Stimulated activated CD4-positive, alpha-beta T cell treated with anti-CD3 and anti-CD28 coated beads, Interleukin-4, amount 100 ng/mL, for 1 hour (primary cell): ENCODE data around the gene CDH15.

Experiments
- DNase-seq: peaks from one replicate; pipeline ENCODE4 v3.0.0-alpha.2; 2020

CDH15 gene

DNA sequence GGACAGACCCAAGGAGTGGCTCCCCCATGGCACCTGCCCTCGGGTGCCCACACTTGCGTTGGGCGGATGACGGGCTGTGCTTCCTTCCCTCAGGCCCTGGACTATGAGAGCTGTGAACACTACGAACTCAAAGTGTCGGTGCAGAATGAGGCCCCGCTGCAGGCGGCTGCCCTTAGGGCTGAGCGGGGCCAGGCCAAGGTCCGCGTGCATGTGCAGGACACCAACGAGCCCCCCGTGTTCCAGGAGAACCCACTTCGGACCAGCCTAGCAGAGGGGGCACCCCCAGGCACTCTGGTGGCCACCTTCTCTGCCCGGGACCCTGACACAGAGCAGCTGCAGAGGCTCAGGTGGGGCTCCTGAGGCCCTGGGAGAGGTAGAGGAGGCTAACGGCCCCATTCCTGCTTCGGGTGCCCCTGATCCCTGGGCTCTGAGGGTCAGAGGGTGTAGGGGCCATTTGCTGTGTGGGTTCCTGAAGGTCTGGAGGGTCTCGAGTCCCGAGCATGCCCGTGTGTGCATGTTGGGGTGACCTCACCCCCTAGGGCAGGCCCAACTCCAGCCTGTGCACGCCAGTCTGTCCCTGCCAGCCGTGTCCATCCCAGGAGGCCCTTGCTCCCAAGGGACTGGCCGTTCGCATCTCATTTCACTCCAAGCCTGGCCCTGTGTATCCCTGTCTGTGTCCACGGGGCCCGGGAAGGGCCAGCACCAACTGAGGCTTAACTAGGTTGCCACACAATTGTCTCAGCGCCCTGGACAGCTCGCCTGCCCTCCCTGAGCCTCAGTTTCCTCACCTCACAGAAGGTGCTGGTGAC lies 18.8 kb downstream of the CDH15 start:
- no peak for DNase-seq

DNA sequence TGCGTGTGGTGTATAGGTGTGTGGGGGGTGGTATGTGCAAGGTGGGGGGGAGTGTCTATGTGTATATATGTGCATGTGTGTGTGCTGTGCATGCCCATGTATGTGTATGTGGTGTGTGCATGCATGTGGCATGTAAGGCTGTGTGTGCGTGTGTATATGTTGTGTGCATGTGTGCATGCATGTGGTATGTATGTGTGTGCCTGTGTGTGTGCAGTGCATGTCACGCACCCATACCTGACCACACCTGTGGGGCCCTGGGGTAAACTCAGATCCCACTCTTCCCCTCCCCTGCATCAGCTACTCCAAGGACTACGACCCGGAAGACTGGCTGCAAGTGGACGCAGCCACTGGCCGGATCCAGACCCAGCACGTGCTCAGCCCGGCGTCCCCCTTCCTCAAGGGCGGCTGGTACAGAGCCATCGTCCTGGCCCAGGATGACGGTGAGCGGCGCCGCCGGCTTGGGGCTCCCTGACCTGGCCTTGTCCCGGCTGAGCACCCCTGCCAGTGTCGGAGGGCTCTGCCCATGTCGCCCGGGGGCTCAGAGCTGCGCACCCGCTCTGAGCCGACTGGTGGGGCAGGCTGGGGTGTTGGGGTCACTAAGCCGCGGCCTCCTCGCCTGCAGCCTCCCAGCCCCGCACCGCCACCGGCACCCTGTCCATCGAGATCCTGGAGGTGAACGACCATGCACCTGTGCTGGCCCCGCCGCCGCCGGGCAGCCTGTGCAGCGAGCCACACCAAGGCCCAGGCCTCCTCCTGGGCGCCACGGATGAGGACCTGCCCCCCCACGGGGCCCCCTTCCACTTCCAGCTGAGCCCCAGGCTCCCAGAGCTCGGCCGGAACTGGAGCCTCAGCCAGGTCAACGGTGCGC lies 19.7 kb downstream of the CDH15 start:
- DNase-seq: no peak

DNA sequence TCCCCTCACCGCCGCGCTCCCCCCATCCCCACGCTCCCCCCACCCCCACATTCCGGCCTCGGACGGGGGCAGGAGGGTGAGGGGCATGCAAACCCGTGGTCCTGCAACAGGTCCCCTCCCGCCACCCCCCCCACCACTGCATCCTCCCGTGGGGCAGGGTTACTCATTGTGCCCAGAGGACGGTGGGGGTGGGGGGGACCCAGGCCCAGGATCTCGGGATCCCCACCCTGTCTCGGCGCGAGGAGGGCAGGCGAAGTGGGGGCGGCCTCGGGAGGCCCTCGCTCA lies 20.3 kb downstream of the CDH15 start:
- DNase-seq: no peak

DNA sequence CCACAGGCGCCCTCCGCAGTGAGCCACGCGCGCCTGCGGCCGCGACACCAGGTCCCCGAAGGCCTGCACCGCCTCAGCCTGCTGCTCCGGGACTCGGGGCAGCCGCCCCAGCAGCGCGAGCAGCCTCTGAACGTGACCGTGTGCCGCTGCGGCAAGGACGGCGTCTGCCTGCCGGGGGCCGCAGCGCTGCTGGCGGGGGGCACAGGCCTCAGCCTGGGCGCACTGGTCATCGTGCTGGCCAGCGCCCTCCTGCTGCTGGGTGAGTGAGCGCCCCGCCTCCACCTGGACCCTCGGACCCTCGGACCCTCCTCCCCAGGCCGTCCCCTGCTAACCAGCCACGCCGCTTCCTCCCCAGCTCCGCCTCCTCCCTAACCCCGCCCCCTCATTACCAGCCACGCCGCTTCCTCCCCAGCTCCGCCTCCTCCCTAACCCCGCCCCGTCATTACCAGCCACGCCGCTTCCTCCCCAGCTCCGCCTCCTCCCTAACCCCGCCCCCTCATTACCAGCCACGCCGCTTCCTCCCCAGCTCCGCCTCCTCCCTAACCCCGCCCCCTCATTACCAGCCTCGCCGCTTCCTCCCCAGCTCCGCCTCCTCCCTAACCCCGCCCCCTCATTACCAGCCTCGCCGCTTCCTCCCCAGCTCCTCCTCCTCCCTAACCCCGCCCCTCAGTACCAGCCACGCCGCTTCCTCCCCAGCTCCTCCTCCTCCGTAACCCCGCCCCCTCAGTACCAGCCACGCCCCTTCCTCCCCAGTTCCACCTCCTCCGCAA lies 20.8 kb downstream of the CDH15 start:
- DNase-seq: peak; percentile 73

DNA sequence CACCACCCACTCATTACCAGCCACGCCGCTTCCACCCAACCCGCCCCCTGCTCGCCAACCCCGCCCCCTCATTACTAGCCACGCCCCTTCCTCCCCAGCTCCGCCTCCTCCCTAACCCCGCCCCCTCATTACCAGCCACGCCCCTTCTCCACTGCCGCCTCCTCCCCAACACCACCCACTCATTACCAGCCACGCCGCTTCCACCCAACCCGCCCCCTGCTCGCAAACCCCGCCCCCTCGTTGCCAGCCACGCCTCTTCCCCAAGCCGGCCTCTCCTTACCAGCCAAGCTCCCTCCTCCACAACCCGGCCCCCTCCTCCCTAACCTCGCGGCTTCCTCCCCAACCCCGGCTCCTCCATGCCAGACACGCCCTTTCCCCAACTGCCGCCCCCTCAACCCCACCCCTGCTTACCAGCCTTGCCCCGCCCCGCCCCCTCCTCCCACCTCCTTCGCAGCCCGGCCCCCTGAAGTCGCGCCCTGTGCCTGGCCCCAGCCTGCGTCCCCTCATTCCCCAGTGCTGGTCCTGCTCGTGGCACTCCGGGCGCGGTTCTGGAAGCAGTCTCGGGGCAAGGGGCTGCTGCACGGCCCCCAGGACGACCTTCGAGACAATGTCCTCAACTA lies 21.5 kb downstream of the CDH15 start:
- DNase-seq: no peak

DNA sequence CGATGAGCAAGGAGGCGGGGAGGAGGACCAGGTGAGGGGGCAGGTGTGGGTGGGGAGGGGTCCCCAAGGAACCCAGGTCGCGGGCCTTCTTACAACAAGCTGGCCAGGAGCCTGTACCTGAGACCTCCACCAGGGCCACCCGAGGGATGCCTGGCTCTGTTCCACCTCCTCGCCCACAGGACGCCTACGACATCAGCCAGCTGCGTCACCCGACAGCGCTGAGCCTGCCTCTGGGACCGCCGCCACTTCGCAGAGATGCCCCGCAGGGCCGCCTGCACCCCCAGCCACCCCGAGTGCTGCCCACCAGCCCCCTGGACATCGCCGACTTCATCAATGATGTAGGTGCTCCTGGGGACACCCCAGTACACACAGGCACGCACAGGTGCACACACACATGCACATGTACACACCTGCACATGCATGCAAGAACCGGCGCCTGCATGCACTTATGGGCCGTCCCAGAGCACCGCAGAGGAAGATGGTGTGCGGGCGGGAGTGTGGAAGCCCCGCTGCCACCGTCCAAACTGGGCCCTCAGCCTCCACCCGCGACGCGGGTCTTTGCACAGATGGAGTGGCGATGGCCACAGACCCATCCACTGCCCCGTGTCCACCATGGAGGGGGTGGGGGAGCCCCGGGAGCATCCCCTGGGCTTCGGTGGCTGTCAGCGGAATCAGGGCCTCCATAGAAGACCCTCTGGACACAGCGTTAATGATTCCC lies 22.2 kb downstream of the CDH15 start:
- DNase-seq: no peak

DNA sequence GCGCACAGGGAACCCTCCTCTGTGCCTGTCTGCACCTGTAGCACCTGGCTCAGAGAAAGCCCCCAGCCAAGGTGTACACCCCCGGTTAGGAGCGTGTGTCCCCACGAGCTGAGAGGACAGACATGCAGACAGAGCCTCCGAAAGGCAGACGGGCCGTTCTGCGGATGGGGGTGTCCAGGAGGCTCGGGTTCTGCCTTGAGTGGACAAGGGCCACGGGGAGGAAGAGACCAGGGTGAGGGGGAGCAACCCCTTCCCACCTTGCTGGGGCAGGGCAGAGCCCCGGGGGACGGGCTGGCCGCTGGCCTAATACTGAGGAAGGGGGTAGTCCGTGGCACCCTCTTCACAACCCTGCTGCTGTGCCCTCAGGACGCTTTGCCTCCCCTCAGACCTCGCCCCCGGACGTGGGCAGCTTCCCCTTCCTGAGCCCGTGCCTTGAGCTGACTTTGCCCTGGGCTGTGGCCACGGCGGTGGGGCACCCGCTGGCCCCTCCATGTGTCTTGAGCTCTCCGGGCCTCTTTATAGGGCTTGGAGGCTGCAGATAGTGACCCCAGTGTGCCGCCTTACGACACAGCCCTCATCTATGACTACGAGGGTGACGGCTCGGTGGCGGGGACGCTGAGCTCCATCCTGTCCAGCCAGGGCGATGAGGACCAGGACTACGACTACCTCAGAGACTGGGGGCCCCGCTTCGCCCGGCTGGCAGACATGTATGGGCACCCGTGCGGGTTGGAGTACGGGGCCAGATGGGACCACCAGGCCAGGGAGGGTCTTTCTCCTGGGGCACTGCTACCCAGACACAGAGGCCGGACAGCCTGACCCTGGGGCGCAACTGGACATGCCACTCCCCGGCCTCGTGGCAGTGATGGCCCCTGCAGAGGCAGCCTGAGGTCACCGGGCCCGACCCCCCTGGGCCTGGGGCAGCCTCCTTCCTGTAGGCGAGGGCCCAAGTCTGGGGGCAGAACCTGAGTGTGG lies 23.1 kb downstream of the CDH15 start:
- no peak for DNase-seq

DNA sequence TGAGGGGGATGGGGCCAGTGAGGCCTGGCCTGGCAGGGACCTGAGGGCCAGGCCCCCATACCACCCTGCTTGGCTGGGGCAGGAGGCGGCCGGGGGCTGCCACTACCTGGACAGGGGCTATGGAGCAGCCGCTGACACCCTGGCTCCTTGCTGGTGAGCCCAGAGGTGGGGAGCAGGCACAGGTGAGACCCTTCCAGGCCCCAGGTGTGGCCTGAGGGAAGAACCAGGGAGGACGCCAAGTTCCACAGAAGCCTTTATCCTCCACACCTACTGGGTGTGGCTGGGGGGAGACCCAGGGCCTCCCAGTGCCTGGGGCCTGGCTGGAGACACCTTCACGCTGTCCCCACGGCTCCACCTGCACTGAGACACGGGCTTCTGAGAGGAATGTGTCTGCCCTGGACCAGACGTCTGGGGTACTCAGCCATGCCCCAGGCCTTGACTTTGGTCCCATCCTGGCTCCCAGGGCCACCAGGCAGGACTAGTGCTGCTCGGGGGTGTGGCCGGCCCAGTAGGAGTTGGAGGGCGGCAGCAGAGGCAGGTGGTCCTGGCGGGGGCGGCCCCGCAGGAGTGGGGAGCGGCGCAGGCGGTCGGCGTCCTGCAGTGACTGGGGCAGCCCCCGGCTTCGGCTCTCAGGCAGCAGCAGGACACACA lies 24.1 kb downstream of the CDH15 start:
- DNase-seq: no peak

DNA sequence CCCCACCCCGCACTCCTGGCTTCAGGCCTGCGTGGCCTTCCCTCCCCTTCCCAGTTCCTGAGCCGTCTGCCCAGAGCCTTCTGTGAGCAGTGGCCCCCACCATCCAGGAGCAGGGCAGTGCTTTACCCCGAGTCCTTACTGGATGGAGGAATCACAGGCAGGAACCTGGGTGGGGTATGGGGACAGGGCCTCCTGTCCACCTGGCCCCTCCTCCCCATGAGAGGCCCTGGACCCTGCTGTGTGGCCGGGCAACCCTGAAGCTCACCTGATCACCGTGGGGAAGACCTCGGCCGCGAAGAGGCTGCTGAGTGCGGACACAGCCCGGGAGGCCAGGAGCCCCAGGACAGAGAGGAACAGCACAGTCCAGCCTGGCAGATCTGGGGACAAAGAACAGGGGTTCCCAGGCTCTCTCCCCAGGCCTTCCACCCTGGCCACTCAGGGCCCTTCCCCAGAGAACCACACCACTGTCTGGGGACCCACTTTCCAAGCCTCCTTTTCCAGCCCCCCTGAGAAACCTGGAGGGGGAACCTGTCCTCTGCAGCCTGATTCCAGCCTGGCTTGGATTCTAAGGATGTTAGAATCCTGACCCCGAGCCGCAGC lies 25.6 kb downstream of the CDH15 start:
- no peak for DNase-seq

DNA sequence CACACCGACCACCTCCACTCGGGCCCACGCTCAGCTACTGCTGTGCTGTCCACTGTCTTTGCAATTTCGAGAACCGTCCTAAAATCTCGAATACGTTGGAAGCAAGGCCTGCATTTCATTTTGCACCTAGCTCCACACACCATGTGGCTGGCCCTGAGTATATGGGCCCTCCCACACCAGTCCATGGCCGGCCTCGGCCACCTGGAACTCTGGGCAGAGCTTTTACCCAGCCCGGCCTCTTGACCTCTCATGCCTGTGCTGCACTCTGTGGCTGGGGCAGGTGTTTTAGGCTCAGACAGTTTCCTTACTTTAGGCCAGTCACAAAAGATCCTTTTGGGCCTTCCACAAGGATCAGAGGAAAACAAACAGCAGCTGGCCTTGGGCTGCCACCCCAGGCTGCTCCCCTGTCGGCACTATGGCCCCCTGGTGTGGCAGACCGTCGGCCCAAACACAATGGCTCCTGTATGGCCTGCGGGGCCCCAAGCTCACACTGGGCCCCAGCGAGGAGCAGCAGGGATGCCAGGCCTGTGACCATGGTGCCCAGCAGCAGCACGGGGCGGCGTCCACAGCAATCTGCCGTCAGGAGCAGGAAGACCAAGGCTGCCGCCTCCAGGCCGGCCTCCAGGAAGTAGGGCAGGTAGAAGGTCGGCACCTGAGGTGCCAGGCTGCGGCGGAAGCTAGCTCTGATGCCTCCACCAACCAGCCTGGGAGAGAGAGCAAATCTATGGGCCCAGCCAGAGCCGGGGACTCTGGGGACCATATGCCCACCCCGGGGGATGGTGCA lies 26.3 kb downstream of the CDH15 start:
- no peak for DNase-seq

DNA sequence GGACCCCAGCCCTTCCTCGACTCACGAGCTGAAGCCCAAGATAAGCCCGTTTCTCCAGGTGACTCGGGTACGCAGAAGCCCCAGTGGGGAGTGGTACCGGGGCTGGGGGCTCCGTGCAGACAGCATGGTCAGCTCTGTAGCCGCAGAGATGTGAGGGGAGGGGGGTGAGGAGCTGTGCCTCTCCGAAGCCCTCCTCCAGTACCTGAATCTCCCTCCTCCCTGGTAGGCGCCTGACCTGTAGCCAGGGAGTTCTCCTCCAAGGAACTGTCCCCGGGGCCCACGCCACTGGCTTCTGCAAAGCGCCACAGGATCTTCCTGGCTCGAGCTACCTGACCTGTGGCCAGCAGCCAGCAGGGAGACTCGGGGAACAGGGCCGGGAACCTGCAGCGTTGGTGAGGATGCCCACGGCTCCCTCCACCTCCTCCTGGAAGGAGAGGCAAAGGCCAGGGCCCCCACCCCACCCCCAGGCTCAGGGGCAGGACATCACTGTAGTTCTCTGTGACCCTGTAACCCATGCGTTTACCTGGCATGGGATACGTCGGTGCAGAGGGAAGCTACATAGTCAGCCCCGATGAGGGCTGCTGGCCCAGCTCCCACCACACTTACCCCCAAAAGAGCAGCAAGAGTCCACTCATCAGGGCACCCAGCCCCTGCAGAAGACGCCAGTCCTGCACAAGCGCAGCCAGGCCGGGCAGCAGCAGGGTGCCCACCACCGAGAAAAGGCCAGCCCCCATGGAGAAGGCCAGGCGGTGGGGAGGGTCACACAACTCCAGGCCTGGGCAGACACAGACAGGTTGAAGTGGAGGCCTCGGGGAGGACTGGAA lies 27.1 kb downstream of the CDH15 start:
- no peak for DNase-seq

DNA sequence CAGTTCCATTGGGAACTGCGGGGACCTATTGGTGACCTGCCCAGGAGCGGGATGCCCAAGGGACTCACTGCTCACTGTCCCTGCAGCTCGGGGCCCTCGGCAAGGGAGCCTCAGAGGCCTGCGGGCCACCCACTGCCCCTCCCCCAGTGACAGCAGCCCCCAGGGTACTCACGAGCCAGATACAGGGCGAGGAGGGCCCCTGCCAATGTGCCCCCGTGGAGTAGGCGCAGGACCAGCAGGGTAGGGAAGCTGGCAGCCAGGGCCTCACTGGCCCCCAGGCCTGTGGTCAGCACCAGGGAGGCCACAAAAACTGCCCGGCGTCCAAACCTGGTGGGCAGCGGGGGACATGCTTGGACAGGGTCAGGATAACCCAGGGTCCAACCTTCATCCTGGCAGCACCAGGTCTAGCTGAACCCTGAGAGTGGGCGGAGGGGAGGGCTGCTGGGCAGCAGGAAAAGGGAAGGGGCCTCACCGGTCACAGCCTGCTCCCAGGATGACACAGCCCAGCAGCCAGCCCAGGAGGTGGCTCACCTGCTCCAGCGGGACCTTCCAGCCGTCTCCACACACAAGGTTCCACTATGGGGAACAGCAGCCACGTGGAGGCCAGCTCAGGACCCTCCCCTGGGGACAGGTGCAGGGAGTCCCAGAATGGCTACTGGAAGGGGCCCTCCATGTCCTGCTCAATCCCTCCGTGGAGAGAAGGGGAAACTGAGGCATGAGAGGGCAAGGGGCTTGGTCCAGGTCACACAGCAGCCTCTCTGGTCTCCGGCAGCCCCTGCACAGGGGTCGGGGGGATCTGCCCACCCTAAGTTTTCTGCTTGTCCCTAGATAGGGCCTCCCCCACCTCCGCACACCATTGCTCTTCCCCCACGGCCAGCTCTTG lies 27.9 kb downstream of the CDH15 start:
- DNase-seq: no peak

DNA sequence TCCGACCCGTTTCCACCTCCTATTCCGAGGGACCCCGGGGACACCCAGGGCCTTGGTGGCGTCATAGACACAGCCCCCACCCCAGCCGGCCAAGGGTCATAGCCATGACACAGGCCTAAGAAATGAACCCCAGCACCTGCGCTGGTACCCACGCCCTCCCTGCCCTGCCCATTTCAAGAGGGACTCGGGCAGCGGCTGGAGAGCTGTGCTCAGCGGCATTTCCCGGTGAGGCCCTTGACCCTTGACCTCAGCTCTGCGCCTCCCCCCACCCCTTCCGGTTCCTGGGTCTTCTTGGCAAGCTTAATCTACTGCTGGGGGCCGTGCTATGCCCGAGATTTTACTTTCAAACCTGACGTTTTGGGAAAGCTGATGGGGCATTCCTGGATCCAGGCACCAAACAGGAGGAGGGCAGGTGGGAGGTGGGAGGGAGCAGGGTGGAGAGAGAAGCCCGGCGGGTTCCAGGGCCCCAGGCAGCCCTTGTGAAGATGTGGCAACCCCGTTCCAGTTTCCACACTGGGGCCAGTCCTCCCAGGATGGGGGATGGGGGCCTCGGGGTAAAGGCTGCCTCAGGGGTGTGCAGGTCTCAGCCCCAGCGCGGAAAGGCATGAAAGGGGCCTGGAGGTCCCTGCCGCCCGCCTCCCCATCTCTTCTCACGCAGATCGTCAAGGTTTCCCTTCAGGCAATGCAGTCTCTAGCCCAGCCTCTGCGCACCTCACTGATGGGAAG lies 28.7 kb downstream of the CDH15 start, which contains the start of gene SLC22A31:
SLC22A31 (minus strand) TSS at position 414 of the 726 bp plus-strand sequence; CDS start at position 378, 36 bp downstream.
- DNase-seq: no peak

DNA sequence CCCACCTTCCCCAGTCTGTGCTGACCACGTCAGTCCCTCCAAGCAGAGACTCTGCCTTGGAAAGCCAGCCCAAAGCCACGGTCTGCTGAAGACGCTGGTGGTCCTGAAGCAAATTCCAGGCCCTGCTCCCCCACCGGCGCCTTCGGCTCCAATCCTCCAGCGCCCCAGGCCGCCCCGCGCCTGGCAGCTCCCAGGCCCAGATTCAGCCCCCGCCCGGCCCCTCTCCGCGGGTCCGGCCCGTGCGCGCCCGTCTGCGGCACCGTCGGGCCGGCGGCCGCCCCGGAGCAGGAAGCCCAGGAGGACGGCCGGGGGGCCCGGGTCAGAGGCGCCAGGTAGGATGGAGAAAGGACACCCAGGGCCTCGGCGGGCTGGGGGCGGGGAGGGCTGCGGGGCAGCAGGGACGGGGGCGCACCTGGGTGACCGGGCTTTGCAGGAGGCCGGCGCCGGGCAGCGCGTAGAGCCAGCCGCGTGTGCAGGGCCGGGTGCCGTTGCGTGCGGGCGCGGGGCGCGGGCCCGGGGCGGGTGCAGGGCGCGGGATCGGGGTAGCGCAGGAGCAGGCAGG lies 29.4 kb downstream of the CDH15 start:
- no peak for DNase-seq

DNA sequence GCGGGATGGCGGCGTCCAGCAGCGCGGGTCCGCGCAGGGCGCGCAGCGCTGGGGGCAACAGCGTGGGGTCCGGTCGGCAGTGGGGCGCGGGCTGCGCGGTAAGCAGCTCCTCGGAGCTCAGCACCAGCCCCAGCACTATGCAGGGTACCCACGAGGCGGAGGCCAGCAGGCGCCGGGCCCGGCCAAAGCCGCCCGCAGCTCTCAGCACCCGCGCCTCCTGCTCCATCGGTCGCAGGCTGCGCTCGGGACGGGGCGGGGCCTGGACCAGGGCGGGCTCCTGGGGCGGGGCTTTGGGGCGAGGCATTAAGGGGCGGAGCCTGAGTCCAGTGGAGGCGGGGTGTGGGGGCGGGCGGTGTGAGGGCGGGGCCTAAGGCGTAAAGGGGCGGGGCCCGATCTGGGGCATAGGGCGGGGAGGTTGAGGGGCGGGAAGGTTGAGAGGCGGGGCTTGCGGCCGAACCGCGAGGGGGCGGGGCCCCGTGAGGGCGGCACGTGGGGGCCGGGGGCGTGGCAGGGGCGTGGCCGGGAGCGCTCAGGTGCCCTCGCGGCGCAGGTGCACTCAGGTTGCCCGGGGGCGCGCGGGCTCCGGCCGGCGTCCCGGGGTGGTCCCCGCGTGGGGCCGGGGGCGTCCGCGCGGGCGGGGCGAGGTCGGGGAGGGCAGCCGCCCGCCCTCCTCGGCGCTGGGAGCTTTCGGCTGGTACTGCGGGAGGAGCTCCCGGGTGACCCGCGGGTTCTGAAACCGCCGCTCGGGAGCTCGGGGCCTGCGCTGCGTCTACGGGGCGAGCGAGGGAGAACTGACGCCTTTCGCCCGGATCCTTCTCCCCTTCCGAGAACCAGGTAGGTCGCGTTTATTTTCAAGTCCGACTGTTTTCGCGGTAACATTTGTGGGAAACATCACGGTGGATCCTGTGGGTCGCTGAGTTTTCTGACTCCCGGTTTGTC lies 30.2 kb downstream of the CDH15 start:
- DNase-seq: peak; percentile 81
